Esophagus squamous epithelium (tissue), 5 donors: Measurements from ENCODE around the gene ITIH1. TPM values are rescaled to one million over a fixed set of nuclear protein-coding genes. Genes with fewer than 3 reads are reported as not detected.

Experiments
- DNase-seq: peaks from one replicate; lab custom pipeline; 2025; lab: John Stamatoyannopoulos, UW
- H3K27ac ChIP-seq, 4 donors: fragments of 200-600 bp; sonication (generic); one replicate each; pipeline ENCODE4 v1.5.1; 2016 to 2019; ENCODE audit warnings: mild to moderate bottlenecking in 1 of 4
- H3K27me3 ChIP-seq, 4 donors: fragments of 200-600 bp; sonication (generic); 1 replicate in 3 of 4; 2 replicates in 1 of 4; pipeline versions ENCODE4 v1.5.1 to v1.6.0; 2017 to 2021; ENCODE audit warnings: antibody characterized with exemption in 1 of 4
- H3K36me3 ChIP-seq, 3 donors: fragments of 200-600 bp; sonication (generic); one replicate each; pipeline ENCODE4 v1.5.1; 2016 to 2019
- H3K4me1 ChIP-seq, 3 donors: fragments of 200-600 bp; sonication (generic); one replicate each; pipeline ENCODE4 v1.5.1; 2017 to 2019
- H3K4me3 ChIP-seq, 4 donors: fragments of 200-600 bp; sonication (generic); 1 replicate in 3 of 4; 2 replicates in 1 of 4; pipeline ENCODE4 v1.5.1; 2016 to 2019; ENCODE audit warnings: mild to moderate bottlenecking in 2 of 4, moderate library complexity in 1 of 4
- H3K9me3 ChIP-seq, 3 donors: fragments of 200-600 bp; sonication (generic); one replicate each; pipeline ENCODE4 v1.5.1; 2016 to 2019
- POLR2A ChIP-seq, 4 donors: fragments of 450-650 bp; IDR thresholded peaks; one replicate each; pipeline ENCODE4 v1.6.1; 2017; ENCODE audit warnings: antibody characterized with exemption in 4 of 4, mild to moderate bottlenecking in 4 of 4, moderate library complexity in 3 of 4
- WGBS, 2 donors: methylation state at CpG; one replicate each; pipeline ENCODE4 v1.1.5; 2018; 5-methylcytosine and 5-hydroxymethylcytosine counted together
- intact Hi-C: fragments of 100-400 bp; cut with DNase I; formaldehyde crosslinking; loops from one replicate; pipeline ENCODE4 v1.15.0; 2022
- total RNA-seq, 4 donors: library from RNA; depleted of rRNA; stranded (reverse); fragments of >200 nt; gene quantifications; one replicate each; pipeline ENCODE4 v1.1.0, GENCODE V29; 2016
- TF ChIP-seq, protein P1 (sequence below), 6 experiments: fragments of 450-650 bp in 4 of 6; fragments of 200-600 bp in 2 of 6; sonication (generic) in 2 of 6; IDR thresholded peaks; one replicate each; pipeline ENCODE4 v1.5.1; 2016 to 2019; ENCODE audit warnings: antibody characterized with exemption in 6 of 6, mild to moderate bottlenecking in 4 of 6, moderate library complexity in 4 of 6
- donor health status: DM: yes; HTN: yes; CAD: no.

ITIH1 gene
- total RNA-seq, 4 donors from 2014 or later: not detected

DNA sequence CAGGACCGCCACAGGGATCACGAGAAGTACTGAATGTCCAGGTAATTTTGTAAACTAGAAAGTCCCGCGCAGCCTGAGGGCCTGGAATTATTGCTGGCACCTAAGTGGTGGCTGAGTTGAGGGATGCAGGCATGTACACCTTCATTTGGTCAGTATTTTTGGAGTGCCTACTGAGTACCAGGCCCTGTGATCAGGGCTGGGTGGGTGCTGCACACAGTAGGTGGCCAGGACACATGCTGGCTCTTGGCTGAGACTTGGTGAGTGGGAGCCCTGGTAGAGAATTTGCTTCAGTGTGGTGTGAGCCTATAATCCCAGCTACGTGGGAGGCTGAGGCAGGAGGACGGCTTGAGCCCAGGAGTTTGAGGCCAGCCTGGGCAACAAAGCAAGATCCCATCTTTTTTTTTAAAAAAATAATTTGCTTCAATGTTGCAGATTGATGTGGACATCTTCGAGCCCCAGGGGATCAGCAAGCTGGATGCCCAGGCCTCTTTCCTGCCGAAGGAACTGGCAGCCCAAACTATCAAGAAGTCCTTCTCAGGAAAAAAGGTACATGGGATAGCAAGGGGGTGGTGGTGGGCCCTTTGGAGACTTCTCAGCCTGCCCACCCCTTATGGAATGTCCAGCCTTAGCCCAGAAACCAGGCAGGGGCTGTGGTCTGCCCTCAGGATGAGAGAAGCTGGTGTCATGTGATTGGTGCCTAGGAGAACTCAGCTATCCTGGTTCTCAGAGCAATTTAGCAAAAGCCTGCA is 2.6 kb downstream of the ITIH1 start:
- WGBS, 2 donors: 64 to 72% methylated on average over 4 to 5 of the region's 8 CpGs
- DNase-seq: no peak
- H3K27me3 ChIP-seq: peaks cover 0 to 23% (median 0%) of the 10 kb centered on the region in 4 donors
- TF ChIP-seq, protein P1, sequence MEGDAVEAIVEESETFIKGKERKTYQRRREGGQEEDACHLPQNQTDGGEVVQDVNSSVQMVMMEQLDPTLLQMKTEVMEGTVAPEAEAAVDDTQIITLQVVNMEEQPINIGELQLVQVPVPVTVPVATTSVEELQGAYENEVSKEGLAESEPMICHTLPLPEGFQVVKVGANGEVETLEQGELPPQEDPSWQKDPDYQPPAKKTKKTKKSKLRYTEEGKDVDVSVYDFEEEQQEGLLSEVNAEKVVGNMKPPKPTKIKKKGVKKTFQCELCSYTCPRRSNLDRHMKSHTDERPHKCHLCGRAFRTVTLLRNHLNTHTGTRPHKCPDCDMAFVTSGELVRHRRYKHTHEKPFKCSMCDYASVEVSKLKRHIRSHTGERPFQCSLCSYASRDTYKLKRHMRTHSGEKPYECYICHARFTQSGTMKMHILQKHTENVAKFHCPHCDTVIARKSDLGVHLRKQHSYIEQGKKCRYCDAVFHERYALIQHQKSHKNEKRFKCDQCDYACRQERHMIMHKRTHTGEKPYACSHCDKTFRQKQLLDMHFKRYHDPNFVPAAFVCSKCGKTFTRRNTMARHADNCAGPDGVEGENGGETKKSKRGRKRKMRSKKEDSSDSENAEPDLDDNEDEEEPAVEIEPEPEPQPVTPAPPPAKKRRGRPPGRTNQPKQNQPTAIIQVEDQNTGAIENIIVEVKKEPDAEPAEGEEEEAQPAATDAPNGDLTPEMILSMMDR (IDR thresholded peaks at IDR 0.05): no peak
- no peak for TF ChIP-seq POLR2A (IDR thresholded peaks at IDR 0.05)
- H3K4me1 ChIP-seq: no peaks in the 10 kb centered on the region
- H3K27ac ChIP-seq: no peak overlapping the region
- no peaks in the 10 kb centered on the region for H3K9me3 ChIP-seq
- no peak overlapping the region for H3K4me3 ChIP-seq
- no peaks in the 10 kb centered on the region for H3K36me3 ChIP-seq
- intact Hi-C loops: no loop called here

DNA sequence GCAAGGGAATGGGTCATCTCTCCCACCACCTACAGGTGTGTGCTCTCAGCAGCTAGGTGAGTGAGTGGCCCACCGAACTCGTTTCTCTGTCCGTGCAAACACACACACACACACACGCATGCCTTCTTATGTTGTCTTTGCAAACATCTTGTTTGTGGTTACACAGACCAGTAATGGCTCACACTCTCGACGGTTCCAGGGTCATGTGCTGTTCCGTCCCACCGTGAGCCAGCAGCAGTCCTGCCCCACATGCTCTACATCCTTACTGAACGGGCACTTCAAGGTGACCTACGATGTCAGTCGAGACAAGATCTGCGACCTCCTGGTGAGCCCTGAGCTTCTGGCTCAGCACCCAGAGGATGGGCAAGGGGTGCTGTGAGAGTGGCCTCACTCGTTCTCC is 4.3 kb downstream of the ITIH1 start:
- no peaks in the 10 kb centered on the region for H3K9me3 ChIP-seq
- no peak for DNase-seq
- intact Hi-C loops: no loop called here
- H3K4me1 ChIP-seq: no peaks in the 10 kb centered on the region
- TF ChIP-seq POLR2A (IDR thresholded peaks at IDR 0.05): no peak
- TF ChIP-seq, protein P1 (IDR thresholded peaks at IDR 0.05): no peak
- H3K27me3 ChIP-seq: peaks cover 0 to 23% (median 0%) of the 10 kb centered on the region in 4 donors
- 42 to 61% methylated on average over 9 to 12 of the region's 13 CpGs for WGBS, 2 donors
- H3K4me3 ChIP-seq: no peak overlapping the region
- no peaks in the 10 kb centered on the region for H3K36me3 ChIP-seq
- H3K27ac ChIP-seq: no peak overlapping the region

DNA sequence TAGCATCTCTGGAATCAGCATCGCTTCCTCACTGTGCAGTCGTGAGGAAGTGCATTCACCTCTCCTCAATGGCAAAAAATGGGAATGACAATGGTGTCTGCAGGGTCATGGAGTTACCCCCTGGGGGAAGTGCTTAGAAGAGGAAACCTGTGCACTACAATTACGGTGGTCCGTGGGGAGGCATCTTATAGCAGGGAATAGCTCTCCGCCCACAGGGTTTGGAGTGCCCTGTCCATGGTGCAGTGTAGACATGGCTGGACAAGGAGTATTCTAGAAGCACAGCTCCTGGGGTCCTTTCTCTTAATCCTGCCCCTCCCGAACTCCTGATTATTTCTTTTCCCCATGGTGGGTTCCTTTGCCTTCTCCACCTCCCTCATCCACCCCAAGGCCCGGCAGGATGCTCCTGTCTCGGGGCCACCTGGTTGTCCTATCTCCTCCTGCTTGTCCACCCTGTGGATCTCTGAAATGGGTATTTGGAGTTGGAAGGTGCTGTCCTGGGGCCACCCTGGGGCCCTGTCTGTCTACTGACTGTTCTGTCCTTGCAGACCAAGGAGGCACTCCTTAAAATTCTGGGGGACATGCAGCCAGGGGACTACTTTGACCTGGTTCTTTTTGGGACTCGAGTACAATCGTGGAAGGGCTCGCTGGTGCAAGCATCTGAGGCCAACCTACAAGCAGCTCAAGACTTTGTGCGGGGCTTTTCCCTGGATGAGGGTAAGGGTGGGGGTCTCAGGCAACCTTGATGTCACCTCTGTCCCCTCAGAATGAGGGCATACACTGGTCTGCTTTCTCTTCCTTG is 5.2 kb downstream of the ITIH1 start:
- intact Hi-C loops: no loop called here
- Histone ChIP-seq H3K4me3 (no peak overlapping the region), H3K27ac (no peak overlapping the region), H3K4me1 (no peaks in the 10 kb centered on the region), H3K36me3 (no peaks in the 10 kb centered on the region), H3K9me3 (no peaks in the 10 kb centered on the region), H3K27me3 (peaks cover 0 to 23% (median 0%) of the 10 kb centered on the region in 4 donors)
- TF ChIP-seq, protein P1 (IDR thresholded peaks at IDR 0.05): no peak
- no peak for TF ChIP-seq POLR2A (IDR thresholded peaks at IDR 0.05)
- 64% methylated on average over 6 to 12 of the region's 12 CpGs for WGBS, 2 donors
- no peak for DNase-seq

DNA sequence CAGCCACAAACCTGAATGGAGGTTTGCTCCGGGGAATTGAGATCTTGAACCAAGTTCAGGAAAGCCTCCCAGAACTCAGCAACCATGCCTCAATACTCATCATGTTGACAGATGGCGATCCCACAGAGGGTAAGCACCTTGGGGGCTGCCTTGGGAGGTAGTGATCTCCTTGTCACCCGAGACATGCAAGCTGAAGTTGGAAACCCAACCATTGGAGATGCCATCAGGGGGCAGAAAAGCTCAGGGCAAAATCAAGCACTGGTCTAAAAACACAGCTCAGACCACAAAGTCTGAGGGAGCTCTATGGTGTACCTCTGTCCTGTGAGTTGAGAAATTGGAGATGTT is 5.8 kb downstream of the ITIH1 start:
- no peak for DNase-seq
- no peaks in the 10 kb centered on the region for H3K4me1 ChIP-seq
- no peak overlapping the region for H3K4me3 ChIP-seq
- TF ChIP-seq, protein P1 (IDR thresholded peaks at IDR 0.05): no peak
- no peak for TF ChIP-seq POLR2A (IDR thresholded peaks at IDR 0.05)
- intact Hi-C loops: no loop called here
- peaks cover 0 to 22% (median 0%) of the 10 kb centered on the region in 4 donors for H3K27me3 ChIP-seq
- H3K9me3 ChIP-seq: no peaks in the 10 kb centered on the region
- WGBS, 2 donors: 74% methylated on average over 3 of the region's 3 CpGs; no CpG with 5 or more reads in 1 of the 2 donors
- no peaks in the 10 kb centered on the region for H3K36me3 ChIP-seq
- no peak overlapping the region for H3K27ac ChIP-seq
